GM21423 (cell line): Measurements from ENCODE around the gene CTIF.

ENCODE experiments used
- ATAC-seq: cut with Tn5 transposase; IDR thresholded peaks from one replicate; pipeline ENCODE4 v1.9.1; 2021; ENCODE audit warnings: mild to moderate bottlenecking, moderate library complexity; ENCODE audit not compliant: unreplicated experiment

The CTIF gene

DNA sequence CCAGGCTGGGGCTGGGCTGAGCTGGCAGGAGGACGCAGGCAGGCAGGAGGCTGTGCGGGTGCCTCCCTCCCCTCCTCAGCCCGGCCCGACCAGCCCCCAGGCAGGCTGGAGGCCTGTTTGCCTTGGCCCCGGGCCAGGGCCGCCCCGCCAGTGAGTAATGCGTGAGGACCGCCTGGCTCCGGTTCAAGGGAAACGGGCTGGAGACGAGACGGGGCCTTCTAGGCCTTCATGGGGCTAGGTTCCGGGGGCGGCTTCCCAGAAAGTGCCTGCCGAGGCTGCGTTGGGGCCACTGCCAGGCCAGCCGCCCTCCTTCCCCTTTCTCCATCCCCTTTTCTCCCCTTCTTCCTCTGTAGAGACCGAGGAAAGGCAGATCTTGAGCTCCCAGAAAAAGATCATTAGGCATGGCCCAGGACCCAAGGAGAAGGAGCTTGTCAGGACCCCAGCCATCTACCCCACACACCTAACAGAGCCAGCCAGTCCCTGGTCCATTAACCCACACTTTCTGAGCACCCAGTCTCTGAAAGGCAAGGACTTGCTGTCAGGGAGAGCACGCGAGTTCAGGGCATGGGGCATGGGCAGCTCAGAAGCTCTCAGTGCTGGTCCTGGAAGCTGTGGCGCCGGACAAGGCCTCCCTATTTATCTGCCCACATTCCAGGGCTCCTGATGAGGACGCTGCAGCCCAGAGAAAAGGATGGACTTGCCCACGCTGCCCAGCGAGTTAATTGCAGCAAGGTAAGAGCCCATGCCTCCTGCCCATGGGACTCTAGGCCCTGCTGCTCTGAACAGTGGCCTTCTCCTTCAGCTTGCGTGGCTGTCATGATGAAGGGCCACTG lies 363.4 kb downstream of the CTIF start:
- no peak for ATAC-seq

DNA sequence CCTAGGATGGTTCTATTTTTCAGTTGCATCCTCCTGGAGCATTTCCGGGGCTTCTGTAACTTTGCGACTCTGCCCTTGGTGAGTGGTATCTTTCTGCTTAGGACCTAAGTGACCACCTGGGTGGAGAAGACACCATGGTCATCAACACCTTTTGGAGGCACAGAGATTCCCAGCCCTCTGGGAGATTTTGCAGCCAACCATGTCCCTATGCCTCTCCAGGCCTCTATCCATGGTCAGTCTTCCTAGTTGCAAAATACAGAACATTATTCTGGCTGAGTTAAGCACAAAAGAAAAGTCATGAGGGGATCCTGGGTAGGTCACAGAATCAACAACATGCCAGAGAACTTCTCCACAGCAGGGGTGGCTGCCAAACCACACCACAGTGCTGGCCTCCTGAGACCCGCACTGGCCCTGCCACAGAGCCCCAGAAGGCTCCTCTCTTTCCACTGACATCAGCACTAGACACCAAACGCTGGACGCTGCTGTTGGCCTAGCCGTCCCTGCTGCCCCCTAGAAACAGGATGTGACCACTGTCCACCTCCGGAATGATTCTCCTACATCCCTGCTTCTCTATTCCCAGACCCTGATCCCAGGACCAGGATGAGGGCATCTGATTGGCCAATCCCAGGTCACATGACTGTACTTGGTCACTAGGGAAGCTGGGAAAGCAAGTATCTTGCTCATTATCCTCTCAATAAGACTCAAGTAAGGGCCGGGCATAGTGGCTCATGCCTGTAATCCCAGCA lies 364.2 kb downstream of the CTIF start:
- ATAC-seq, result no peak

DNA sequence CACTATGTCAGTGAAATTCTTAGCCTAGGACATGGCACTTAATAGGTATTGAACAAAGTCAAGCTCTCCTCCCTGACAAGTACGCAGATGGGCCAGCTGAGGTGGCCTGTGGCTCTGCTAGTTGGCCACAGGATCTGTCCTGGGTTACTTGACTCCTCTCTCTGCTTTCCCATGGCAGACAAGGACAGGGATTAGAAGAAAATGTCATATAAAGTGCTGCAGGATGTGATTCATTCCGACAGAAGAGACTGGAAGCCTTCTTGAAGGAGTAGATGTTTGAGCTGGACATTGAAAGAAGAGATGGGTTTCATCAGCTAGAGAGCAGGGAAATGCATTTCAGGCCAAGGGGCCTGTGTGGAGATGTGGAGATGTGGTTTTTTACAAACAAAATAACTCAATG lies 365.3 kb downstream of the CTIF start:
- no peak for ATAC-seq

DNA sequence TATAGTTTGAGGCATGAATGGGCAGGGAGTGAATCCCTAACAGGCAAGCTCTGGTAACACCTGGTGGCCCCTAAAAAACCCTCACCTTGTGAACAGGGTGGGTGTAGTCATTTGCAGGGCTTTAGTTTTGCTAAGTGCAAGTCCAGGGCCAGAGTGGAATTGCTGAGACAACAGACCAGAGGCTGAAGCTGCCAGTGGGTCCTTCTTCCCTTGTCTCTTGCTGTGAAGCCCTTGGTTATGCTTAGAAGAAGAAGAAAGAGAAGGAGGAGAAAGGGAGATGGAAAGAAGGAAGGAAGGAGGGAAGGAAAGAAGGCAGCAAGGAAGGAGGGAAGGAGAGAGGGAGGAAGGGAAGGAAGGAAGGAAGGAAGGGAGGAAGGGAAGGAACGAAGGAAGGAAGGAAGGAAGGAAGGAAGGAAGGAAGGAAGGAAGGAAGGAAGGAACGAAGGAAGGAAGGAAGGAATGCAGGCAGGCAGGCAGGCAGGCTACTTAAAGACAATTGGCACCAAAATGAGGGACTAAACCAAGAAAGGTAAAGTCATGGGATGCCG lies 366.1 kb downstream of the CTIF start:
- no peak for ATAC-seq

DNA sequence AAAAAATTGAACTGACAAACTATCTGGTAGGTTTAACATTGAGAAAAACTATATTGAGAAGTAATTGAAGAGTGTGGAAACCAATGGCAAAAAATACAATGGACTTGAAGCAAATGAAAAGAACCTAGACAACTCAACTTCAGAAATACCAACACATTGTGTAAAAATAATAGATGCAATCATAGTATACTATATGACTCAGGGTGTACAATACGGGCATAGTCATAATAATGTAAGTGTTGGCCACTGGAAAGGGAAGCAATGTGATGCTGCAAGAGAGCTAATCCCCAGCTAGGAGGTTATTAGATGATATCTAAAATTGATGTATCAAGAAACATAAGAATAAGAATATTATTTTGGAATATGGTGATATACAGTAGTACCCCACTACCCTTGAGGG lies 366.7 kb downstream of the CTIF start:
- no peak for ATAC-seq

DNA sequence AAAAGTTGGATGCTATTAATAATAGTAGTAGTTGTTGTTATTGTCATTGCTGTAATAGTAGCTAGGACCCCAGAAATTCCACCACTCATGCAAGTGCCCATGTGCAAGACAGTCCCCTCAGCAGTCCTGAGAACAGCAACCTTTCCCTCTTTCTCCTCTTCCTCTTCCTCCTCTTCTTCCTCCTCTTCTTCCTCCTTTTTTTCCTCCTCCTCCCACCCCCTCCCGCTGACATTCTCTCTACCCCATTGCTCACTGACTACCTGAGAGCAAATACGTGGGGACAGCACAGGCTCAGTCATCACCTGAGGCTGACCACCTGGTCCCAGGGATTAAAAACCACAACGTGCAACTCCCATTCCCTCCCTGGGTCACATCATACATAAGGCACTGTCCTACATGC lies 370.1 kb downstream of the CTIF start:
- ATAC-seq, result no peak

DNA sequence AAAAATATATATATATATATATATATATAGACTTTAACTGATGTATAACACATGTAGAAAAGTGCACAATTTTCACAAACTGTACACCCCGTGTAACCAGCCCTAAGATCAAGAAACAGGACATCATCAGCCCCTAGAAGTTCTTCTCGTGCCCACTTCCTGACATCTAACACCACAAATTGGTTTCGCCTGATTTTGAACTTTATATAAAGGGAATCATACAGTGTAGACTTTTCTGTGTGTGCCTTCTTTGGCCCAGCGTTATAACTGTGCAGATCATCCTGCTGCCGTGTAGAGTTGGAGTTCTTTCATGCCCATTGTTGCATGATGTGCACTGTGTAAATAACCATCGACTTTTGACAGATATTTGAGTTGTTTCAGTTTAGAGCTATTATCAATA lies 370.9 kb downstream of the CTIF start:
- no peak for ATAC-seq

DNA sequence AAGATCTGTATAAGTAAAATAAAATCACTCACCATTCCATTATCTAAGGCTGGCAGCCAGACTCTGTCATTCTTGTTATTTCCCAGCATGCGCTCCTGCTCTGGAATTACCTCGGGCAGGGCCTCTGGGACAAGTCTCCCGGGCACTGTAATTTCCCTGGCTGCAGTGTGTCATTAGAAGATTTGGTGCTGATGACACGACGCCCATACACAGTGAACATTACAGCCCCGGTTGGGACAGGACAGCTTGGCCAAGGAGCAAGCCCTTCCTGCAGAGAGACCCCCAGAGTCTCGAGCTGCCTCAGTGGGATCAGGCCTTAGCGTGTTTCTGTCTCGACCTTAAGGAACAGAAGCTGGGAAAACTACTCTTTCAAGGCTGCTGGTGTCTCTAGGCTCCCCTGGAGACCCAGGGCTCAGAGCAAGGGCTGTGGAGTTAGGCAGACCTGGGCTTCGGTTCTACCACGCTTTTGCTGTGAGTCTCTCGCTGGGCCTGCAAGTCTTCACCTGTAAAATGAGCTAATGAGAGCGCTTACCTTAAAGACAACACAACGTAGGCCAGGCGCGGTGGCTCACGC lies 372.2 kb downstream of the CTIF start:
- ATAC-seq, result no peak
